ENCODE measurements around the gene ACCSL.

The ACCSL gene

DNA sequence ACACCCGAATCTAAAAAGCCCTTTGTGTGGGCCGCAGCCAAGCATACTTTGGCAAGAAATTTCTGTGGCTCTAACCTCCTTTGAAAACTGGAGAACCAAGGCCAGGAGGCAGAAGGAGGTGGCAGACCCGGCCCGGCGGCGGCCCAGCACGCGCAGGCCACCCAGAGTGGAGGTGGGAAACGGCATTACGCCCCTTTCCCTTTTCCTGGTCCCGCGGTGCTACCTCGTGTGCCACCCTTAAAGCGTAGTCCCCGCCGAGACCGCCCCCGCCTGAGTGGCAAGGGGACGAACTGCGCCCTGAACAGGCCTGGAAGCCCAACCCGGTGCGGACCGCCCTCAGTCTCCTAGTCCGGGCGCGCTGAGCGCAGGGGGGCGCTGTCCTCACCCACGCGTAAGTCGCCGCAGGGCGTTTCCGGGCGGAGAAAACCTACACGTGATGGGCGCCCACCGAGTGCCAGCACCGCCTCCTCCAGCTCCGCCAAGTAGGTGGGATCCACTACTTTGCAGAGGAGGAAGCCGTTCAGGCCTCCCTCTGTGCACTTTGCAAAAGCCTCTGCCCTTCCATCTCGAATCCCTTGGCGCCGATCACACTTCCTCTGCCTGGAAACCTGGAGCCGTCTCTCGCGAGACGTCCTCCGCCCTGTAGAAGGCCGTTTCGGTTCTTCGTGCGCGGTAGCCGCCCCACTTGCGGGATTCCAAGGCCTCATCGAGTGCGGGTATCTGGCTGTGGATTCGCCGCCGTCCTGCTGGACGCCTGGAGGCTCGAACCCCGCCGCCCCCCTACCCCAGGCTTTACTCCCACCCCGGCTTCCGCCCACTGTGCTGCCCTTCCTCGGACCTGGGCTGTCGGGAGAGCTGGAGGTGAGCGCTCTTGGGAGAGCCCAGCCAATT lies 18.3 kb downstream of the ACCSL start, which contains the start of gene ACCS:
TSS of gene ACCS (plus strand) at position 430 of the 891 bp plus-strand sequence. CDS start 1,358 bp downstream, outside the sequence.
- DNase-seq, result peak; percentile 93

DNA sequence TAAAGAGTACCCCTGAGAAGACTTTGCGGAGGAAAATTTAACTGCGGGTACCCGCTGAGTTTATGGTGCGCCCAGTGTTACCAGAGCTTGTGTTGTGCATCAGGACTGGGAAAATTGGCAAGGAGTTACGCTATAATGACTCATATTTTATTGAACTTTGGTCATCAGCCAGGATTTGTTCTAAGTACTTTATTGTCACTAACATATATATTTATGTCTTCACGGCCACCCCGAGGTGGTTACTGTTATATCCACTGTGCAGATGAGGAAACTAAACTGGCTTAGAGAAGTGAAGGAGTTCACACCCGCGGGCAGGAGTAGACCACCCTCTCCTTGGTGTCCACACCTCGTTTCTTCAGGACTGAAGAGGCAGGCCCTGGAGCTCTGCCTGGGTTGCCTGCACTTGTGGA lies 19.0 kb downstream of the ACCSL start:
- no peak for DNase-seq

DNA sequence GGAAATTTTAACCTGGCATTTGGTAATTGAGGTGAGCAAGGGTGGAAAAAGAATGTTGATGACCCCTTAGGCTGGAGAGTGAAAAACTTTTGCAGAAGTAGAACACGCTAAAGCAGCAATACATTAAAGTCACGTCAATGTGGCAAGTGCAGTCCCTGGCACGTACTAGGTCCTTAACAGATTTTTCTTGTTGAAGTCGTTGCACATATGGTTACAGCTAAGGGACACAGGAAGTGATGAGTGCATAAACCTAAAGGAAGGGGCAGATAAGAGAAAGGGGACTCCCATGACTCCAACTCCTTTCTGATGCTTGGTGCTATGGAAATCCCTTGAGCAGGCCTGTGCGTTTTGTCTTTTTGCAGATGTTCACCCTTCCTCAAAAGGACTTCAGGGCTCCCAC lies 19.5 kb downstream of the ACCSL start:
- no peak for DNase-seq

DNA sequence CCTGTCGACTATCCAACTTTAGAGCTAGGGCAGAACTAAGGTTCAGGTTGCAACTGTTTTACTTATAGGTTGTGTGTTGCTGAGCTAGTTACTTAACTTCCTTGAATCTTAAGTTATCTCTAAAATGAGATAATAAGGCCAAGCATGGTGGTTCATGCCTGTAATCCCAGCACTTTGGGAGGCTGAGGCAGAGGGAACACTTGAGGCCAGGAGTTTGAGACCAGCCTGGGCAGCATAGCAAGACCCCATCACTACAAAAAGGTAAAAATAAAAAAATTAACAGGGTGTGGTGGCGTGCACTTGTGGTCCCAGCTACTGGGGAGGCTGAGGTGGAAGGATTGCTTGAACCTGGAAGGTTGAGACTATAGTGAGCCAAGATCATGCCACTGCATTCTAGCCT lies 20.4 kb downstream of the ACCSL start:
- no peak for DNase-seq

DNA sequence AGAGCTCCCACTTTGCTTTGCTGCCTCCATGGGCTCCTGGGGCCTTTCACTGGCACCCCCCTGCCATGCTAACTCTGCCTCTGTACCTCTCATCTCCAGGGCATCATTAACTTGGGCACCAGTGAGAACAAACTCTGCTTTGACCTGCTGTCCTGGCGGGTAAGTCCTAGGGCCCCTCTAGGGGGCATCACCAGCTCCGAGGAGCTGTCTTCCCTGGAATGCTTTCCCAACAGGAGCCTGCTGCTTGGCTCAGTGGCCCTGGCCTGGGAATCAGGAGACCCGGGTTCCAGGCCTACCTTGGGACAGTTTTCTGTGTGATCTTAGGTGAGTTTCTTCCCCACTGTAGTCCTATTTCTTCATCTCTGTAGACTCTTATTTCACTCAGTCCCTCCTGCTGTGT lies 23.4 kb downstream of the ACCSL start:
- DNase-seq, result no peak

DNA sequence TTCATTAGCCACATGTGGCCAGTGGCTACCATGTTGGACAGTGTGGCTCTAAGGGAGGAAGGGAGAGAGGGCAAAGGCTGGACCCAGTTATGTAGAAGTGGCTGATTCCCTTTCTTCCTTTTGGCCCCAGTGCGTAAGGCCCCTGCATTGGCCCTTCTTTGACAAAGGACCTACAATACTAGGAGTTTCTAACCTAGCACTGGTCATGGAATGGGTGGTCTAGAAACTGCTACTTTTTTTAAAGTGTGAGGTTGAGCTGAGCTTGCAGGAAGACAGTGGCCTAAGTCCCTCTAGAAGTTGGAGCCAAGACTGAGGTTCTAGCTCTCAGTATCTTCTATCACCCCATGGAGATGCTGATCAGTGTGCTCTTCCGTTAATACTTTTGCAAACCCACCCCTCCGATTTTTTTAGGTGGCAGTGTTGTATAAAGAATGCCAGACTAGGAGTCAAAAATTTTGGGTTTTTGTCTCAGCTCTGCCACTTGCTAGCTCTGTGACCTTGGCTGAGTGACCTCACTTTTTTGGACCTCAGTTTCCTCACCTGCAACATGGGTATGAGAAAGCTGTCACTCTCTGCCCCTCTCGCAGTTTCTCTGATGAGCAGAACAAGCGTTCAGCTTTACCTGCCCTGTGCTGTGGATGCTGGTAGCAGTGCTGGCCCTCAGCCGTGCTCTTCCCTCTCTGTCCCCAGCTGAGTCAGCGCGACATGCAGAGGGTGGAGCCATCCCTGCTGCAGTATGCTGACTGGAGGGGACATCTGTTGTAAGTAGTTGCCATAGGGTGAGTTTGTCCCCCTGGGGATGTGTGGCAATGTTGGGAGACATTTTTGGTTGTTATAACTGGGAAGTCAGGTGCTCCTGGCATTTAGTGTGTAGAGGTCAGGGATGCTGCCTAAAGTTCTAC lies 25.2 kb downstream of the ACCSL start:
- no peak for DNase-seq

DNA sequence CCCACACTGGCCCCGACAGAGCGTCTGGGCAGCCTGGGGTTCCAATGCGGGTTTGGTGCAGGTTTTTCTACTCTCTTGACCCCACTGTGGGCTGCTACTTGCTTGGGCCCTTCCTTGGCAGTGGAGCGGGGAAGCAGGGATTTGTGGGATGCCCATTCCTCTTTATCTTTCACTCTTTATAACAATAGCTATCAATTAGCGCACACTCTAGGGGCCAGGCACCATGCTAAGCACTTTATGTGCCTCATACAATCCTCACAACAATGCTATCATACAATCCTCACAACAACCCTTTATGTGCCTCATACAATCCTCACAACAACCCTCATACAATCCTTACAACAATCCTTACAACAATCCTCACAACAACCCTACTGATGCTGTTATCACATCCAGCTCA lies 31.0 kb downstream of the ACCSL start:
- no peak for DNase-seq

DNA sequence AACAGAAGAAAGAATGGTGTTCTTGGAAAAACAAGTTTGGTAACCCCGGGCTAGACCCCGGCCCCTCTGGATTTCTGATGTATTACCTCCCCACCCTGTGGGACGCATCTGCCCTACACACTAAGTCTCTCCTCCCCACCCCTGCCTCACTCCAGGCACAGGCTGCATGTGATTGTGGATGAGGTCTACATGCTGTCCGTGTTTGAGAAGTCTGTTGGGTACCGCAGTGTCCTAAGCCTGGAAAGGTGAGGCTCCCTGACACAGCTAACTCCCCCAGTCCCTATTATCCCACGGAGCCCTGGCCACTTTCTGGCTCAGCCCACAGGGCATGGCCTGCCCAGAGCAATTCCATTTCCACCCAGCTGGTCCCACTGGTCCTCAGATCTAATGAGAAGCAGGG lies 31.6 kb downstream of the ACCSL start:
- DNase-seq, result no peak

DNA sequence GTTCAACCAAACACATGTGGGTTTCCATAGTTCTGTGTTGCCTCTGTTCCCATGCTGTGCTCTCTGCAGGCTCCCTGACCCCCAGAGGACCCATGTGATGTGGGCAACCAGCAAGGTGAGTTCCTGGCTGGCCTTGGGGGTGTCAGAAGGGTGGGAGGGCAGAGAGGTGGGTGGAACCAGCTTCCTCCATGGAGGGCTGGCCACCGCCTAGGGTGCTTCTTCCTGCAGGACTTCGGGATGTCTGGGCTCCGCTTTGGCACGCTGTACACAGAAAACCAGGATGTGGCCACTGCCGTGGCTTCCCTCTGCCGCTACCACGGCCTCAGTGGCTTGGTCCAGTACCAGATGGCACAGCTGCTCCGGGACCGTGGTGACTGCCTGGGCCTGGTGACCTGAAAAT lies 33.2 kb downstream of the ACCSL start:
- DNase-seq, result no peak

DNA sequence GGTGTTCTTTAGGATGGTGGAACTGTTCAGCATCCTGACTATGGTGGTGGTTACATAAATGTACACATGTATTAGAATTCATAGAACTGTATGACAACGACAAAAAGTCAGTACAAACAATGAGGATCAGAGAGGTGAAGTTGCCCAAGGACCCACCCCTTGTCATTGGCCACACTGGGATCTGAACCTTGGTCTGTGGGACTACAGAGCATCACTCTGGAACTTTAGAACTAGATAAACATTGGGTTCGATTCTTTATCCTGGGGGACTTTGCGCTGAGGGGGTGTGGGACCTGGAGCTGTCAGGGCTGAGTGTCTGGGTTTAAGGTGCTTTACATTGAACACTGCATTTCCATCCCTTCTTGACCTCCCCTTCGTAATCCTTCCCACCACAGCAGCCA lies 34.9 kb downstream of the ACCSL start:
- DNase-seq, result no peak

DNA sequence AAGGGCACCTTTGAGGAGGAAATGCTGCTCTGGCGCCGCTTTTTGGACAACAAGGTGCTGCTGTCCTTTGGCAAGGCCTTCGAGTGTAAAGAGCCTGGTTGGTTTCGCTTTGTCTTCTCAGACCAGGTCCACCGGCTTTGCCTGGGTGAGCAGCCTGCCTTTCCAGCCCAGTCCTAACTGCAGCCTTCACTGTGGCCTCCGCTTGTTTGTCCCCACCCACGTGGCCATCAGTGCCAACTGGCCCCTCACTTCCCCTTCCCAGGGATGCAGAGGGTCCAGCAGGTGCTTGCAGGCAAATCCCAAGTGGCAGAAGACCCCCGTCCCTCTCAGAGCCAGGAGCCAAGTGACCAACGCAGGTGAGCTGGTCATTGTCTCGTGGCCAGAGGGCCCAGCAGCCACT lies 35.7 kb downstream of the ACCSL start:
- no peak for DNase-seq

DNA sequence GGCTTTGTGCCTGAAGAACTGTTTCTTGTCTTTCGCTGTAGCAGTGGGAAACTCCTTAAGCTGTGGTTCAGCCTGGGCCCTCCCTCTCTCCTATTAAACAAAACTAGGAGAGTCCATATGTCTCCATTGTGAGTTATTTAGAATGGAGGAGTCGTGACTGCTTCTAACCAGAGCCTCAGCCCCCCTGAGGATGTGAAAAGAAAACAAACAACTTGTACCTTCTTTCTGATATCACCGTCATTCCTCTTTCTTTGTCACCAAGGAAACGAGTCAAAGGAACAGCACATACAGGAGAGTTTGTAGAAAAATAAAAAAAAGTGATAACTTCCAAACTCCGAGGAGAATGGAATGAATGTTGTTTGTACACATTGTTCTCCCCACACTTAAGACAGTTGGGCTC lies 36.1 kb downstream of the ACCSL start:
- DNase-seq, result no peak

DNA sequence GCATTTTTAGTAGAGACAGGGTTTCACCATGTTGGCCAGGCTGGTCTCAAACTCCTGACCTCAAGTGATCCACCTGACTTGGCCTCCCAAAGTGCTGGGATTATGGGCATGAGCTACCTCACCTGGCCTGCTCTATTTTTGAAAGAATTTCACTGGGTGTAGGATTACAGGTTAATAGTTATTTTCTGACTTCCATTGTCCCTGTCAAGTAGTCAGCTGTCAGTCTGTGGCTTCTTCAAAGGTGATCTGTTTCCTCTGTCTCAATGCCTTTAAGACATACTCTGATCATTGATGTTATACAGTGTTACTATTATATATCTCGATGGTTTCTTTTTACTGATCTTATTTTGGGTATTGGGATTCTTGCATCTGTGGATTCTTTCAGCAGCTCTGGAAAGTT lies 37.5 kb downstream of the ACCSL start:
- DNase-seq, result no peak

DNA sequence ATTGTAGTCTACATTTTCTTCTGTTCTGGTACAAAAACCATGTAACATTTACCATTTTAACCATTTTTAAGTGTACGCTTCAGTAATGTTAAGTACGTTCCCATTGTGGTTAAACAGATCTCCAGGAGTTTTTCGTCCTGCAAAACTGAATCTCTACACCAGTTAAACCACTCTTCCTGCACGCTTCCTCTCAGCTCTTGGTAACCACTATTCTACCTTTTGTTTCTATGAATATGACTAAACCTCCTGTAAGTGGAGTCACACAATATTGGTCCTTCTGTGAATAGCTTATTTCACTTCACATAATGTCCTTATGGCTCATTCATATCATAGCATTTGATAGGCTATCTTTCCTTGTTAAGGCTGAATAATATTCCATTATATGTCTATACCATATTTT lies 40.6 kb downstream of the ACCSL start:
- peak; percentile 59 for DNase-seq

DNA sequence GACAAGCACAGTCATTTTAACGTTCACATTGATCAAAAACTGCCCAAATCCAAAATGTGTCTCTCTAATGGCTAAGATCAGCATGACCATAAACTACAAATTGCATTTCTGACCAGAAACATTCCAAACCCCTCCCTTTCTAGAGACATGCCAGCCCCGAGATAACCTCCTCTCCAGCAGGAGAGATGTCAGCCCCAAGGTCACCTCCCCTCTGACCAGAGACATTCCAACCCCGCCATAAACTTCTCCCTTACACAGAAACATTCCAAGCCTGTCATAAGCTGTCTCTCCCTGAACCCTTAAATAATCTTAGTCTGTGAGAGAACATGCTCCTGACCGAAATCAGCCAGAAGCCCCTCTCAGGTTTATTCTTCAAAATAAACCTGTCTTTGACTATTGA lies 41.1 kb downstream of the ACCSL start:
- no peak for DNase-seq

DNA sequence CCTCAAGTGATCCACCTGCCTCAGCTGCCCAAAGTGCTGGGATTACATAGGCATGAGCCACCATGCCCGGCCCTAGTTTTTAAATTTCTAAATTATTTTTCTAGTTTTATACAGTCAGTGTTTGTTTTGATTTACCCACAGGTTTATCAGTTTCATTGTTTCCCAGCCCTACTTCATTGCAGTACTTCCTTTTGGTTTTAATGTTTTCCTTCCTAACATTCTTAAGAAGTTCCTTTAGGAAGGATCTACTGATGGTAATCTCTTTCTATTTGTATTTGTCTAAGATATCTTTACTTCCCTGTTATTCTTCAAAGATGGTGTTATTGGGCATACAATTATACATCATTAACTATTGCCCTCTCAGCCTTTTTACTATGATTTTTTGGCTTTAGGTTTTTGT lies 42.8 kb downstream of the ACCSL start:
- no peak for DNase-seq

DNA sequence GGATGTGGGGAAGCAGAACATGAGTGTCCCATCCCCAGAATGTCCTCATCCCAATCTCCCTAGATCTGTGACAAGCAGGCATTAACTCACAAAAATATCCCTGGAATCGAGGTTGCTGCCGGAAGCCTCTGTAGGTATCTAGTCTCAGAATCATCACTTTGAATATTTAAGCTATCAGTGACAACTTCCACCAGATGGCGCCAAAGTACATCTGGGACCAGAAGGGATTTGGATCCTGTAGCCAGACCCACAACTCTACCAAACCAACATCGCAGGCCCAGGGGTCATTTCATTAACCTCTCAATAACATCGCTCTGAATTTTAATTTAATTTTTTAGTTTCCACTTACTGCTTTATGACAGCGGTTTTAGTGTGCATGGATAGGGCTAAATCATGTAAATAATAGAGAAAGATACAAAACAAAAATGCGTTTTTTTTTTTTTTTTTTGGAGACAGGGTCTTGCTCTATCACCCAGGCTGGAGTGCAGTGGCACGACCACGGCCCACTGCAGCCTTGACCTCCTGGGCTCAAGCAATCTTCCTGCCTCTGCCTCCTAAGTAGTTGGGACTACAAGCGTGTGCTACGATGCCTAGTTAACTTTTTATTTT lies 46.6 kb downstream of the ACCSL start:
- DNase-seq, result peak; percentile 86

DNA sequence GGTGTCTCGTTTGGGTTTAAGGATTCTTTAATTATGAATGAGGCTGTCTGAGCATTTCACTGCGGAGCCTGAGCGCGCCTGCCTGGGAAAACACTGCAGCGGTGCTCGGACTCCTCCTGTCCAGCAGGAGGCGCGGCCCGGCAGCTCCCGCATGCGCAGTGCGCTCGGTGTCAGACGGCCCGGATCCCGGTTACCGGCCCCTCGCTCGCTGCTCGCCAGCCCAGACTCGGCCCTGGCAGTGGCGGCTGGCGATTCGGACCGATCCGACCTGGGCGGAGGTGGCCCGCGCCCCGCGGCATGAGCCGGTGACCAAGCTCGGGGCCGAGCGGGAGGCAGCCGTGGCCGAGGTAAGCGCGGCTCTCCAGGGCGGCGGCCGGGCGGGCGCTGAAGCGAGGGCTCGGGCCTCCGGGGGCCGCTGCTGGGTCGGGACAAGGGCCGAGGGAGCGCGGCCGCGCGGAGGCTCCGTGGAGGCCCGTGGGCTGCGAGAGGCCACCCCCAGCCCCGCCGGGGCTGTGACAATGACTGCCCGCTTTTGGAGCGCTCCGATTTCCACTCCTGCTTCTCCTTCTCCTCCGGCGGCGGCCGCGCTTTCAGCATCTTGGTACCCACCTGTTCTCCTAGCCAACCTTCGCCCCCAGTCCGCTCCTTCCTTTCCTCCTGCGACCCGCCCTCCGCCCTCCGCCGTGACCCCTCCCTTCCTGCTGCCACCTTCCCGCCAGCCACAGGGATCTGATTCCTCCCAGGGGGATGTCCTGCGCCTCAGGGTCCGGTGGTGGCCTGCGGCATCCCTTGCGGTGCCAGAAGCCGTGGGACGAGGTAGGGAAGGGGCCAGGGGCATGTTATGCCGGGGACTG lies 48.0 kb downstream of the ACCSL start, which contains the start of gene EXT2:
TSS of gene EXT2 (plus strand) at position 173 of the 854 bp plus-strand sequence. CDS start 12,035 bp downstream, outside the sequence.
- peak; percentile 92 for DNase-seq

DNA sequence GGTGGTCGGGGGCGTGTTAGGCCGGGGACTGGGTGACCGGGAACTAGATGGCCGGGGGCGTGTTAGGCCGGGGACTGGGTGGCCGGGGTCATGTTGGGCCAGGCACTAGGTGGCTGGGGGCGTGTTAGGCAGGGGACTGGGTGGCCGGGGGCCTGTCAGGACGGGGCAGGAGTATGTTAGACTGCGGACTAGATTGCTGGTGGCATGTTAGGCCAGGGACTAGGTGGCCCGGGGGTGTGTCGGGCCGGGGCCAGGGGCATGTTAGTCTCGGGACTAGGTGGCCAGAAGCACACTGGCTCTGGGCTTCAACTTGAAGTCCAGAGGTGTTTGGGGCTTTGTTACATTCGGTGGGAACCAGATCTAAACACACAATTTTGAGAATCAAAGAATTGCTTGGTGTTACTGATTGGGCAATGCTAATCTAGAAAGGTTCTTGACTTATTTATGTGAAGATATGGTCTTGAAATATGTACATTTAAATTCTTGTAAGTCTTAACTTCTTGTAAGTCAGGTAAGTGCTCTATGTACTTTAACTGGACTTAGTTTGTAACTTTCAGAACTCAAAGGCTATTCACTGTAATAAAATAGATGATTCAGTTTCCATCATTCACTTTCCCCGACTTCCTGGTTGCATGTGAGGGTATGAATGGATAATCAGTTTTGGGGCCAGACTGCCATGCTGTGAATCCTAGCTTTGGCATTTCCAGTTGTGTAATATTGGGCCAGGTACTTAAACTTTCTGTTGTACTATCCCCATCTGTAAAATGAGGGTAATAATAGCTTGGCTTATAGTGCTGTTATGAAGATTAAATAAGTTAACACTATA lies 48.8 kb downstream of the ACCSL start:
- no peak for DNase-seq

DNA sequence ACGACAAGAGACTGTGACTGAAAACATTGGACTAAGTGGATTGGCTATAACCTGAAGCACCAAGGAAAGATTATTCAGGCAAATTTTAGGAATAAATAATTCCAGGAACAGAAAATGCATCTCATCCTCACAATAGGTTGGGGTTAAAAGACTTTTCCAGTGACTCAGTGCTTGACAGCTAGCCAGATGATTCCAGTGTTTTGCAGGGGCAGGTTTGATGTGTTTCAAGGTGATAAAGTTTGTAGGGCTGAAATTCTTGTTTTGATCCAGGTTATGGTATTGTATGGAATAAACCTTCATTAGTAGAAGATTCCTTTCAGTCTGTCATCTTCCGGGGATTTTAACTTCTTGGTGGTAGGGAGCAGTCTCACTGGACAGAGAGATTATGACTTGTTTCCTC lies 50.0 kb downstream of the ACCSL start:
- DNase-seq, result no peak

DNA sequence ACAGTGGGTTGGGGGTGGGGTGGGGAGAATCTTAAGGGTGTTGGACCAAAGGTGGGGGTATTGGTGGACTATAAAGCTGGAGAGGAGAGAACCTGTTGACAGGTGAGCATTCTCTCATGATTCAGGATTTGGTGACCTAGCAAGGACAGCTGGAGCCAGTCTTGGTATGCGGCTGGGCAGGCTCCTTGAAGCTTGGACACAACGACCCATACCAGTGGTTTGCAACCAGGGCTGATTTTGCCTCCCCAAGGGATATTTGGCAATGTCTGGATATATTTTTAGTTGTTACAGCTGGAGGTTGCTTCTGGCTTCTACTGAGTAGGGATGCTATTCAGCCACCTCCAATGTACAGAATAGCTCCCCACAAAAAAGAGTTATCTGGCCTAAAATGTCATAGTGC lies 53.3 kb downstream of the ACCSL start:
- no peak for DNase-seq

All from activated CD4-positive, alpha-beta T cell treated with anti-CD3 and anti-CD28 coated beads, Interleukin-10, Interleukin-2, amounts not matched to agents 100 ng/mL and 50 ng/mL, durations not matched to agents 16 hours and 8 hours (primary cell).